HepG2 (cell line): ENCODE data around the gene CAND2. TPM values are rescaled to one million over a fixed set of nuclear protein-coding genes. Genes with fewer than 3 reads are reported as not detected.
A peak's percentile ranks its signal among the peaks of the same experiment; 100 is the strongest.

Experiments
- ATAC-seq: fragments of 200-7000 bp; cut with Tn5 transposase; 3 replicates; pipeline ENCODE4 v1.9.1; 2020; ENCODE audit warnings: mild to moderate bottlenecking, moderate library complexity
- BruUV-seq: library from RNA; stranded (reverse); fragments of 400-500 nt; replicated peaks from 2 replicates; lab custom pipeline; 2021; lab: Mats Ljungman, UMichigan
- CTCF ChIA-PET: fragments of 300-600 bp; formaldehyde crosslinking; extraction: SDS; loops from one replicate; lab custom pipeline; 2021; ENCODE audit warnings: low total read pairs, inconsistent platforms, low intra/inter-chr PET ratio; lab: Yijun Ruan, JAX
- POLR2A ChIA-PET: fragments of 350-600 bp; sonication (Branson Sonifier 250); formaldehyde crosslinking; loops from one replicate; lab custom pipeline; 2020; ENCODE audit warnings: antibody characterized with exemption, inconsistent platforms; lab: Yijun Ruan, JAX
- DNase-seq: peaks from one replicate; pipeline ENCODE4 v3.0.0-alpha.2; 2015; ENCODE audit warnings: low spot score
- FAIRE-seq: peaks from 3 replicates; lab custom pipeline; 2011; peaks lifted over from hg19 to GRCh38; lab: Jason Lieb, UNC
- H2AFZ ChIP-seq: one replicate; pipeline ENCODE4 v1.6.1; 2011; ENCODE audit warnings: low read length, inconsistent platforms
- H3K27ac ChIP-seq: fragments of 300-600 bp; 3 replicates; pipeline ENCODE4 v1.8.0; 2011; ENCODE audit warnings: mixed run types, mild to moderate bottlenecking, mixed read lengths, low read length, inconsistent platforms; ENCODE audit not compliant: insufficient read depth; ENCODE audit errors: extremely low read length
- H3K27me3 ChIP-seq, 2 experiments: fragments of 200-600 bp in 1 of 2; 2 replicates in 1 of 2; 3 replicates in 1 of 2; pipeline versions ENCODE4 v1.6.0 to v1.8.0; 2011; ENCODE audit warnings: low read length in 2 of 2, mild to moderate bottlenecking in 2 of 2, moderate library complexity in 2 of 2, inconsistent platforms in 1 of 2; ENCODE audit not compliant: insufficient read depth in 2 of 2, control insufficient read depth in 1 of 2
- H3K36me3 ChIP-seq, 2 experiments: fragments of 200-600 bp in 1 of 2; replicated peaks in 1 of 2; 2 replicates in 1 of 2; 3 replicates in 1 of 2; pipeline versions ENCODE4 v1.5.1 to v1.8.0; 2011; ENCODE audit warnings: low read length in 2 of 2, inconsistent platforms in 1 of 2; ENCODE audit not compliant: insufficient read depth in 2 of 2, control insufficient read depth in 1 of 2
- H3K4me1 ChIP-seq: 2 replicates; pipeline ENCODE4 v1.5.1; 2012; ENCODE audit warnings: low read length, inconsistent platforms; ENCODE audit not compliant: insufficient read depth
- H3K4me2 ChIP-seq: 2 replicates; pipeline ENCODE4 v1.6.0; 2011; ENCODE audit warnings: low read depth, low read length, inconsistent platforms
- H3K4me3 ChIP-seq, 3 experiments: fragments of 200-600 bp in 1 of 3; sonication (generic), shearing (Covaris generic) in 1 of 3; replicated peaks in 1 of 3; 2 replicates each; pipeline ENCODE4 v1.5.1; 2011 to 2016; ENCODE audit warnings: low read length in 3 of 3, inconsistent platforms in 2 of 3, low read depth in 2 of 3, mild to moderate bottlenecking in 2 of 3, control low read depth in 1 of 3, mixed read lengths in 1 of 3; ENCODE audit not compliant: insufficient read depth in 1 of 3
- H3K79me2 ChIP-seq: one replicate; pipeline ENCODE4 v1.6.1; 2011; ENCODE audit warnings: low read length, inconsistent platforms; ENCODE audit not compliant: insufficient read depth
- H3K9ac ChIP-seq: 2 replicates; pipeline ENCODE4 v1.6.0; 2011; ENCODE audit warnings: mild to moderate bottlenecking, low read depth, low read length, inconsistent platforms; ENCODE audit not compliant: insufficient read depth
- H3K9me3 ChIP-seq: 2 replicates; pipeline ENCODE4 v1.5.1; 2012; ENCODE audit warnings: mild to moderate bottlenecking, low read length
- H4K20me1 ChIP-seq: 2 replicates; pipeline ENCODE4 v1.6.0; 2011; ENCODE audit warnings: inconsistent platforms, mild to moderate bottlenecking, low read length, moderate library complexity; ENCODE audit not compliant: insufficient read depth
- HDAC6 ChIP-seq: fragments of 200-600 bp; sonication (generic); IDR thresholded peaks from 2 replicates; pipeline ENCODE4 v1.7.0; 2017; ENCODE audit warnings: mild to moderate bottlenecking, antibody characterized with exemption, low read length, low read depth
- MTA3 ChIP-seq: sonication (generic); formaldehyde crosslinking; IDR thresholded peaks from 2 replicates; pipeline ENCODE4 v1.4.0; 2020; ENCODE audit warnings: missing genetic modification reagents
- RARG ChIP-seq: sonication (generic); formaldehyde crosslinking; IDR thresholded peaks from 2 replicates; pipeline ENCODE4 v1.4.0; 2020; ENCODE audit warnings: low read depth, mild to moderate bottlenecking, missing genetic modification reagents
- SRF ChIP-seq: IDR thresholded peaks from 2 replicates; pipeline ENCODE4 v1.6.1; 2011; ENCODE audit warnings: mild to moderate bottlenecking, low read depth, low read length, moderate library complexity
- ZNF317 ChIP-seq: sonication (generic); formaldehyde crosslinking; IDR thresholded peaks from 2 replicates; pipeline ENCODE4 v1.5.0; 2020; ENCODE audit warnings: mild to moderate bottlenecking, missing genetic modification reagents
- ZNF572 ChIP-seq: sonication (generic); formaldehyde crosslinking; IDR thresholded peaks from 2 replicates; pipeline ENCODE4 v1.5.1; 2020; ENCODE audit warnings: mild to moderate bottlenecking, missing genetic modification reagents
- WGBS: methylation state at CpG from one replicate; pipeline ENCODE4 v1.1.6; 2017; ENCODE audit warnings: low lambda C conversion rate; 5-methylcytosine and 5-hydroxymethylcytosine counted together
- in situ Hi-C: cut with HindIII; loops from 2 replicates; pipeline ENCODE4 v1.10.0; 2017; ENCODE audit warnings: low pct_unique_long_range_greater_than_20kb; ENCODE audit not compliant: extremely low pct_ligation_motif_present
- intact Hi-C: fragments of 100-400 bp; cut with micrococcal nuclease; formaldehyde crosslinking; loops from one replicate; pipeline ENCODE4 v1.10.0; 2022; ENCODE audit not compliant: unreplicated experiment
- polyA plus RNA-seq, 8 experiments: library from polyadenylated mRNA; depleted of rRNA in 3 of 8; stranded (reverse) in 7 of 8; unstranded in 1 of 8; fragments of >200 nt; fragmentation: Illumina TruSeq in 4 of 8; extraction: Trizol in 4 of 8; gene quantifications; 2 replicates each; pipeline versions ENCODE4 v1.2.1 to v1.2.3, GENCODE V29; 2011 to 2016; ENCODE audit warnings: low read depth in 4 of 8, missing spikeins in 1 of 8, mixed read lengths in 1 of 8; ENCODE audit not compliant: insufficient read depth in 1 of 8
- total RNA-seq, 5 experiments: library from RNA; depleted of rRNA; stranded (reverse); fragments of >200 nt; fragmentation: Illumina TruSeq; extraction: Trizol; gene quantifications; 2 replicates each; pipeline ENCODE4 v1.2.3, GENCODE V29; 2016; ENCODE audit warnings: low read depth in 1 of 5
- TF ChIP-seq, protein P1 (sequence below): sonication (generic); formaldehyde crosslinking; IDR thresholded peaks from one replicate; pipeline ENCODE4 v1.5.1; 2020; ENCODE audit warnings: mild to moderate bottlenecking, missing genetic modification reagents; ENCODE audit errors: not compliant biosample characterization

CAND2 gene
- total and polyA plus RNA-seq, 2 of the 13 experiments (the other 11 are each of a cell fraction or from before 2014, with no cell fraction given) = 0.01 TPM; not detected in 1

DNA sequence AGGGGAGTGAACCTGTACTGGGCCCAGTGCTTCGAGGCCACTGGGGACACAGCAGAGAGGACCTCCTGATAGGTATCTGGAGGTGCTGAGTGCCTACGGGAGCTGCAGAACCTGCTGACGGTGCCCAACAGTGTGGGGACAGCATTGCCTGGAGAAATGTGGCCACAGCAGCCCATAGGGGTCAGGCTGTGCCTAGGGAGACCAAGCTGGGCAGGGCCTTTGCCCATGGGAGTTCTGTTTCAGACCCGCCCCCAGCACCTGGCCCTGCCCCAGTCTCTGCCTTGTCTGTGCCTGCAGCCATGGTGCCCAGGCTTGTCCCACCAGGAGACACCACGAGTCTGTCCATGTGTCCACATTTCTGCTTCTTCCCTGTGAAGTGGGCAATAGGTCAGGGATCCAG is 60.1 kb downstream of the CAND2 start (continued):
- no peak for TF ChIP-seq HDAC6
- TF ChIP-seq, all 625 proteins: peak for 0

DNA sequence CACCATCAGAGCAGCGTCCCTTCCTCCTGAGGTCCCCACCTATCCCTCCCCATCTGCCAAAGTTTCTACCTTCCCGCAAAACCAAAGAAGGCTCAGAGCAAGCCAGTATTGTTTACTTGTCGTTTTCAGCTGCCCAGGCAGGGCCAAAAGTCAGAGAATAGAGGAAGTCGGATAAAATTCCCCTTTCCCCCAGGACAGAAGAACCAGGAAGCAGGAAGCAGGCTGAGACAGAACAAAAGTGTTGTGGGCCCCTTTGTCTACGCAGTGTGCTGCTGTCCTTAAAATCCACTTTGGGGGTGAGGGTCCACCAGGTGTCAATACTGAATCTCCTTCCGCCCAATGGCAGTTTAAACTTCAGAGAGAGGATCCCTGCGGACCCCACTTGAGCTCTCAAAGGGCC is 63.4 kb downstream of the CAND2 start:
- H3K79me2 ChIP-seq = no peaks in the 10 kb centered on the region
- WGBS = 35% methylated on average over 7 of the region's 7 CpGs
- H2AFZ ChIP-seq = no peak overlapping the region
- CTCF ChIA-PET = no interaction called here
- H3K9me3 ChIP-seq = no peaks in the 10 kb centered on the region
- ATAC-seq (no peak), FAIRE-seq (no peak), DNase-seq (no peak)
- intact Hi-C loops (no loop called here), in situ Hi-C loops (no loop called here)
- POLR2A ChIA-PET = no interaction called here
- H4K20me1 ChIP-seq = no peaks in the 10 kb centered on the region
- H3K4me3 ChIP-seq = no peak overlapping the region
- BruUV-seq = no TSS peak
- no peaks in the 10 kb centered on the region for H3K4me1 ChIP-seq
- H3K36me3 ChIP-seq = no peaks in the 10 kb centered on the region
- H3K27me3 ChIP-seq = peaks cover 4 to 69% of the 10 kb centered on the region in 2 experiments; a peak in 4 of 5 replicates
- H3K4me2 ChIP-seq = no peak overlapping the region
- H3K27ac ChIP-seq = no peak overlapping the region
- no peak for TF ChIP-seq MTA3 (CRISPR knock-in tag)
- TF ChIP-seq ZNF572 (CRISPR knock-in tag) = 0 out of 2 replicates have a peak, but pooled peaks have one; percentile 55
- TF ChIP-seq ZNF317 (CRISPR knock-in tag) = no peak
- TF ChIP-seq SRF = no peak
- no peak for TF ChIP-seq RARG (CRISPR knock-in tag)
- TF ChIP-seq, protein P1, sequence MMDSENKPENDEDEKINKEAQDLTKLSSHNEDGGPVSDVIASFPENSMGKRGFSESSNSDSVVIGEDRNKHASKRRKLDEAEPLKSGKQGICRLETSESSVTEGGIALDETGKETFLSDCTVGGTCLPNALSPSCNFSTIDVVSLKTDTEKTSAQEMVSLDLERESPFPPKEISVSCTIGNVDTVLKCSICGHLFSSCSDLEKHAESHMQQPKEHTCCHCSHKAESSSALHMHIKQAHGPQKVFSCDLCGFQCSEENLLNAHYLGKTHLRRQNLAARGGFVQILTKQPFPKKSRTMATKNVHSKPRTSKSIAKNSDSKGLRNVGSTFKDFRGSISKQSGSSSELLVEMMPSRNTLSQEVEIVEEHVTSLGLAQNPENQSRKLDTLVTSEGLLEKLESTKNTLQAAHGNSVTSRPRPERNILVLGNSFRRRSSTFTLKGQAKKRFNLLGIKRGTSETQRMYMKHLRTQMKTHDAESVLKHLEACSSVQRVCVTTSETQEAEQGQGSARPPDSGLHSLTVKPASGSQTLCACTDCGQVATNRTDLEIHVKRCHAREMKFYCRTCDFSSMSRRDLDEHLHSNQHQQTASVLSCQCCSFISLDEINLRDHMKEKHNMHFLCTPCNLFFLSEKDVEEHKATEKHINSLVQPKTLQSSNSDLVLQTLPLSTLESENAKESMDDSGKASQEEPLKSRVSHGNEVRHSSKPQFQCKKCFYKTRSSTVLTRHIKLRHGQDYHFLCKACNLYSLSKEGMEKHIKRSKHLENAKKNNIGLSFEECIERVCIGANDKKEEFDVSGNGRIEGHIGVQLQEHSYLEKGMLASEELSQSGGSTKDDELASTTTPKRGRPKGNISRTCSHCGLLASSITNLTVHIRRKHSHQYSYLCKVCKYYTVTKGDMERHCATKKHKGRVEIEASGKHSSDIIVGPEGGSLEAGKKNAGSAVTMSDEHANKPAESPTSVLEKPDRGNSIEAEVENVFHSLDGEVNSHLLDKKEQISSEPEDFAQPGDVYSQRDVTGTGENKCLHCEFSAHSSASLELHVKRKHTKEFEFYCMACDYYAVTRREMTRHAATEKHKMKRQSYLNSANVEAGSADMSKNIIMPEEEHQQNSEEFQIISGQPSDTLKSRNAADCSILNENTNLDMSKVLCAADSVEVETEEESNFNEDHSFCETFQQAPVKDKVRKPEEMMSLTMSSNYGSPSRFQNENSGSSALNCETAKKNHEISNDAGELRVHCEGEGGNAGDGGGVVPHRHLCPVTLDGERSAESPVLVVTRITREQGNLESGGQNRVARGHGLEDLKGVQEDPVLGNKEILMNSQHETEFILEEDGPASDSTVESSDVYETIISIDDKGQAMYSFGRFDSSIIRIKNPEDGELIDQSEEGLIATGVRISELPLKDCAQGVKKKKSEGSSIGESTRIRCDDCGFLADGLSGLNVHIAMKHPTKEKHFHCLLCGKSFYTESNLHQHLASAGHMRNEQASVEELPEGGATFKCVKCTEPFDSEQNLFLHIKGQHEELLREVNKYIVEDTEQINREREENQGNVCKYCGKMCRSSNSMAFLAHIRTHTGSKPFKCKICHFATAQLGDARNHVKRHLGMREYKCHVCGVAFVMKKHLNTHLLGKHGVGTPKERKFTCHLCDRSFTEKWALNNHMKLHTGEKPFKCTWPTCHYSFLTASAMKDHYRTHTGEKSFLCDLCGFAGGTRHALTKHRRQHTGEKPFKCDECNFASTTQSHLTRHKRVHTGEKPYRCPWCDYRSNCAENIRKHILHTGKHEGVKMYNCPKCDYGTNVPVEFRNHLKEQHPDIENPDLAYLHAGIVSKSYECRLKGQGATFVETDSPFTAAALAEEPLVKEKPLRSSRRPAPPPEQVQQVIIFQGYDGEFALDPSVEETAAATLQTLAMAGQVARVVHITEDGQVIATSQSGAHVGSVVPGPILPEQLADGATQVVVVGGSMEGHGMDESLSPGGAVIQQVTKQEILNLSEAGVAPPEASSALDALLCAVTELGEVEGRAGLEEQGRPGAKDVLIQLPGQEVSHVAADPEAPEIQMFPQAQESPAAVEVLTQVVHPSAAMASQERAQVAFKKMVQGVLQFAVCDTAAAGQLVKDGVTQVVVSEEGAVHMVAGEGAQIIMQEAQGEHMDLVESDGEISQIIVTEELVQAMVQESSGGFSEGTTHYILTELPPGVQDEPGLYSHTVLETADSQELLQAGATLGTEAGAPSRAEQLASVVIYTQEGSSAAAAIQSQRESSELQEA (CRISPR knock-in tag) = no peak
- H3K9ac ChIP-seq = no peak overlapping the region
